NOMO-1 treated with DMSO at 0.1 percent for 48 hours (cell line): ENCODE measurements around the gene FGFRL1.
"Not testable (repeated sequence)": the region's sequence is repeated elsewhere in the genome, so short reads cannot be mapped to it uniquely, and the experiment has no call there.

Experiments
- DNase-seq: peaks from one replicate; lab custom pipeline; 2025; ENCODE audit not compliant: unreplicated experiment; lab: John Stamatoyannopoulos, UW

Gene FGFRL1

GRCh38 chr4:1048773-1049590, 37.6 kb downstream of the FGFRL1 start:
- DNase-seq, result peak; percentile 76

GRCh38 chr4:1049591-1049905, 38.1 kb downstream of the FGFRL1 start:
- no peak for DNase-seq

GRCh38 chr4:1050486-1051213, 39.2 kb downstream of the FGFRL1 start:
- DNase-seq, result no peak

DNA sequence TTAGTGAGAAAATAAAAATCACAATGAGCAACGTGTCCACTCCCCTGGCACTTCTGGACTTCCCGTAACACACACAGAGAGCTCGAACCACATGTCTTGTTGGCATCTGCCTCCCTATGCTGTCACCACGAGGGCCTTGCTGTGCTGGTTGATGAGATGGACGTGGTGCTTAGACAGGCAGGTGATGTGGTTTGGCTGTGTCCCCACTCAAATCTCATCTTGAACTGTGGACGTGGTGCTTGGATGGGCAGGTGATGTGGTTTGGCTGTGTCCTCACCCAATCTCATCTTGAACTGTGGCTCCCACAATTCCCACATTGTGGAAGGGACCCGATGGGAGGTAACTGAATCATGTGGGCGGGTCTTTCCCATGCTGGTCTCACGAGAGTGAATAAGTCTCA, 40.0 kb downstream of the FGFRL1 start:
- no peak for DNase-seq

GRCh38 chr4:1052231-1052671, 40.8 kb downstream of the FGFRL1 start:
- DNase-seq, result no peak

- DNase-seq, result no peak
These were observed 41.7 kb downstream of the FGFRL1 start for GRCh38 chr4:1053080-1053661.

DNA sequence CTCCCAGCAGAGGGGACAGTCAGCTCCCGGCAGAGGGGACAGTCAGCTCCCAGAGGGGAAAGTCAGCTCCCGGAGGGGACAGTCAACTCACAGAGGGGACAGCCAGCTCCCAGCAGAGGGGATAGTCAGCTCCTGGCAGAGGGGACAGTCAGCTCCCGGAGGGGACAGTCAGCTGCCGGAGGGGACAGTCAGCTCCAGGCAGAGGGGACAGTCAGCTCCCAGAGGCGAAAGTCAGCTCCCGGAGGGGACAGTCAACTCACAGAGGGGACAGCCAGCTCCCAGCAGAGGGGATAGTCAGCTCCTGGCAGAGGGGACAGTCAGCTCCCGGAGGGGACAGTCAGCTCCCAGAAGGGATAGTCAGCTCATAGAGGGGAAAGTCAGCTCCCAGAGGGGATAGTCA, 42.5 kb downstream of the FGFRL1 start:
- DNase-seq, result not testable (repeated sequence)

DNA sequence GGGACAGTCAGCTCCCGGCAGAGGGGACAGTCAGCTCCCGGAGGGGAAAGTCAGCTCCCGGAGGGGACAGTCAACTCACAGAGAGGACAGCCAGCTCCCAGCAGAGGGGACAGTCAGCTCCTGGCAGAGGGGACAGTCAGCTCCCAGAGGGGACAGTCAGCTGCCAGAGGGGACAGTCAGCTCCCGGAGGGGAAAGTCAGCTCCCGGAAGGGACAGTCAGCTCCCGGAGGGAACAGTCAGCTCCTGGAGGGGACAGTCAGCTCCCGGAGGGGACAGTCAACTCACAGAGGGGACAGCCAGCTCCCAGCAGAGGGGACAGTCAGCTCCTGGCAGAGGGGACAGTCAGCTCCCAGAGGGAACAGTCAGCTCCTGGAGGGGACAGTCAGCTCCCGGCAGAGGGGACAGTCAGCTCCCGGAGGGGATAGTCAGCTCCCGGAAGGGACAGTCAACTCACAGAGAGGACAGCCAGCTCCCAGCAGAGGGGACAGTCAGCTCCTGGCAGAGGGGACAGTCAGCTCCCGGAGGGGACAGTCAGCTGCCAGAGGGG, 43.3 kb downstream of the FGFRL1 start:
- not testable (repeated sequence) for DNase-seq

DNA sequence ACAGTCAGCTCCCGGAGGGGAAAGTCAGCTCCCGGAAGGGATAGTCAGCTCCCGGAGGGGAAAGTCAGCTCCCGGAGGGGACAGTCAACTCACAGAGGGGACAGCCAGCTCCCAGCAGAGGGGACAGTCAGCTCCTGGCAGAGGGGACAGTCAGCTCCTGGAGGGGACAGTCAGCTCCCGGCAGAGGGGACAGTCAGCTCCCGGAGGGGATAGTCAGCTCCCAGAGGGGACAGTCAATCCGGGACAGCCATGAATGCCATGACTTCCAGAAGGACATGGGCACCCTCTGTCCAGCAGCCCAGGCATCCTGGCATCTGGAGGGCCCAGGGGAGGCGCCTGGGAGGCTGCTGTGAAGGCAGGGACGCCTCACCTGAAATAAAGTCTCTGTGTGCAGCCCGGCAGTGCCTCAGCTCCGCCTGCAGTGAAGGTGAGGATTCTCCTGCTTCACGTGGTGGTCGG, 43.8 kb downstream of the FGFRL1 start:
- DNase-seq, result not testable (repeated sequence)

GRCh38 chr4:1055721-1056590, 44.5 kb downstream of the FGFRL1 start:
- DNase-seq, result peak; percentile 76

GRCh38 chr4:1056671-1057402, 45.4 kb downstream of the FGFRL1 start:
- DNase-seq, result no peak

DNA sequence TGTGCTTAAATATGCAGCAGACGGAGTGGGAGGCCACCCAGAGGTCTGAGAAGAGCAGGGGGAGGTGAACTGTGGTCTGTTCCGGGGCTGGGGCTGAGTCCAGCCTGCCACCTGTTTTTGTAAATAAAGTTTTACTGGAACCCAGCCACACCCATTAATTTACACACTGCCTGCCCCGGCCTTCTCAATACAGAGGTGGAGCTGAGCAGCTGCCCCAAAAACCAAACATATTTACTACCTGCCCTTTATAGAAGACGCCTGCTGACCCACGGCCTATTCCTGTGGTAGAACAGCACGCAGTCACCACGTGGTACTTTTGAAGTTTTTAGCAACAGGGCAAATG, 45.9 kb downstream of the FGFRL1 start:
- no peak for DNase-seq

- DNase-seq, result no peak
These were observed 47.0 kb downstream of the FGFRL1 start for GRCh38 chr4:1058198-1058996.

GRCh38 chr4:1058997-1059665, 47.7 kb downstream of the FGFRL1 start:
- DNase-seq, result no peak

DNA sequence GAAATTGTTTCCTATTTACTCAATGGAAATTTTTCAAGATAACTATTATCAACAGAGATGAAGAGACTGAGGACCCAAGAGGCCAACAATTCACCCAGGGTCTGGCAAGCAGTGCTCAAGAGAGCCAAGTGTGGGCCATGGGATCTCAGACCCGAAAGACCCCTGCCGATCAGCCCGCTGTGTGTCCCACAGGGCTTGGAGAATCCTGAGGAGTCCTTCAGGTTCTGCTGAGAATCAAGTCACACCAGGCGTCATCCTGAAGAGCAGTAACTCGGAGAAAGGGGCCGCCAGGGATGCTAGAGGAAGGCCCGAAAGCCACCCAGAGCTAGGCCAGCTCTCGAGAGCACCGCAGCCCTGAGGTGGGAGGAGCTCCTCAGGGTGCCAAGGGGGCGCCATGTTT, 48.7 kb downstream of the FGFRL1 start:
- DNase-seq, result no peak

GRCh38 chr4:1060621-1061020, 49.2 kb downstream of the FGFRL1 start:
- DNase-seq, result no peak

GRCh38 chr4:1061056-1061700, 49.8 kb downstream of the FGFRL1 start:
- DNase-seq, result no peak

GRCh38 chr4:1061760-1062159, 50.3 kb downstream of the FGFRL1 start:
- DNase-seq, result no peak
